ENCODE data around the gene MAP9.

DNA sequence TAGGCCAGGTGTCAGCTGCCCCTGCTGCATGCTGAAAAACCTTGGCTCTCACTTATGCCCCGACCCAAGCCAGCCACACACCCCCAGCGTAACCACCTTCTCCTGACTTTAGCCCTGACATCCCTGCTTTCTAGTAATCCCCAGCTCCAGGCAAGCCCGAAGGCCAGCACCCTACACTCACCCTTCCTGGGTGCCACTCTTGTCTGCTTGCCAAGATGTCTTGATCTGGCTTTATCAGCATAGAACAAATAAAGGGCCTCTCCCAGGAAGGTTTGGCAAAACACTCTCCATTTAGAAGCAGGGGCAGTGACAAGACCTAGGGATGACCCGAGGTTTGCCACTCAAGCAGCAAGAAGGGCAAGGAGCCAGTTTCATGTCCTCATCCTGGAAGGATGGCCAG is 6.8 kb upstream of the MAP9 start:
- TF ChIP-seq, protein P1, sequence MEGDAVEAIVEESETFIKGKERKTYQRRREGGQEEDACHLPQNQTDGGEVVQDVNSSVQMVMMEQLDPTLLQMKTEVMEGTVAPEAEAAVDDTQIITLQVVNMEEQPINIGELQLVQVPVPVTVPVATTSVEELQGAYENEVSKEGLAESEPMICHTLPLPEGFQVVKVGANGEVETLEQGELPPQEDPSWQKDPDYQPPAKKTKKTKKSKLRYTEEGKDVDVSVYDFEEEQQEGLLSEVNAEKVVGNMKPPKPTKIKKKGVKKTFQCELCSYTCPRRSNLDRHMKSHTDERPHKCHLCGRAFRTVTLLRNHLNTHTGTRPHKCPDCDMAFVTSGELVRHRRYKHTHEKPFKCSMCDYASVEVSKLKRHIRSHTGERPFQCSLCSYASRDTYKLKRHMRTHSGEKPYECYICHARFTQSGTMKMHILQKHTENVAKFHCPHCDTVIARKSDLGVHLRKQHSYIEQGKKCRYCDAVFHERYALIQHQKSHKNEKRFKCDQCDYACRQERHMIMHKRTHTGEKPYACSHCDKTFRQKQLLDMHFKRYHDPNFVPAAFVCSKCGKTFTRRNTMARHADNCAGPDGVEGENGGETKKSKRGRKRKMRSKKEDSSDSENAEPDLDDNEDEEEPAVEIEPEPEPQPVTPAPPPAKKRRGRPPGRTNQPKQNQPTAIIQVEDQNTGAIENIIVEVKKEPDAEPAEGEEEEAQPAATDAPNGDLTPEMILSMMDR (conservative IDR thresholded peaks at IDR 0.05; ENCODE audit: low read depth in 2 of 2): no peak
- TF ChIP-seq POLR2AphosphoS5 (IDR thresholded peaks at IDR 0.05; ENCODE audit: low read depth): no peak
- TF ChIP-seq EZH2 (IDR thresholded peaks at IDR 0.05; ENCODE audit: low read depth, unreplicated experiment): no peak
- TF ChIP-seq, protein P2, sequence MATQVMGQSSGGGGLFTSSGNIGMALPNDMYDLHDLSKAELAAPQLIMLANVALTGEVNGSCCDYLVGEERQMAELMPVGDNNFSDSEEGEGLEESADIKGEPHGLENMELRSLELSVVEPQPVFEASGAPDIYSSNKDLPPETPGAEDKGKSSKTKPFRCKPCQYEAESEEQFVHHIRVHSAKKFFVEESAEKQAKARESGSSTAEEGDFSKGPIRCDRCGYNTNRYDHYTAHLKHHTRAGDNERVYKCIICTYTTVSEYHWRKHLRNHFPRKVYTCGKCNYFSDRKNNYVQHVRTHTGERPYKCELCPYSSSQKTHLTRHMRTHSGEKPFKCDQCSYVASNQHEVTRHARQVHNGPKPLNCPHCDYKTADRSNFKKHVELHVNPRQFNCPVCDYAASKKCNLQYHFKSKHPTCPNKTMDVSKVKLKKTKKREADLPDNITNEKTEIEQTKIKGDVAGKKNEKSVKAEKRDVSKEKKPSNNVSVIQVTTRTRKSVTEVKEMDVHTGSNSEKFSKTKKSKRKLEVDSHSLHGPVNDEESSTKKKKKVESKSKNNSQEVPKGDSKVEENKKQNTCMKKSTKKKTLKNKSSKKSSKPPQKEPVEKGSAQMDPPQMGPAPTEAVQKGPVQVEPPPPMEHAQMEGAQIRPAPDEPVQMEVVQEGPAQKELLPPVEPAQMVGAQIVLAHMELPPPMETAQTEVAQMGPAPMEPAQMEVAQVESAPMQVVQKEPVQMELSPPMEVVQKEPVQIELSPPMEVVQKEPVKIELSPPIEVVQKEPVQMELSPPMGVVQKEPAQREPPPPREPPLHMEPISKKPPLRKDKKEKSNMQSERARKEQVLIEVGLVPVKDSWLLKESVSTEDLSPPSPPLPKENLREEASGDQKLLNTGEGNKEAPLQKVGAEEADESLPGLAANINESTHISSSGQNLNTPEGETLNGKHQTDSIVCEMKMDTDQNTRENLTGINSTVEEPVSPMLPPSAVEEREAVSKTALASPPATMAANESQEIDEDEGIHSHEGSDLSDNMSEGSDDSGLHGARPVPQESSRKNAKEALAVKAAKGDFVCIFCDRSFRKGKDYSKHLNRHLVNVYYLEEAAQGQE (IDR thresholded peaks at IDR 0.05; ENCODE audit: unreplicated experiment): no peak

Data from GM23338 (cell line).